ENCODE measurements around the gene CITED2.

The CITED2 gene

DNA sequence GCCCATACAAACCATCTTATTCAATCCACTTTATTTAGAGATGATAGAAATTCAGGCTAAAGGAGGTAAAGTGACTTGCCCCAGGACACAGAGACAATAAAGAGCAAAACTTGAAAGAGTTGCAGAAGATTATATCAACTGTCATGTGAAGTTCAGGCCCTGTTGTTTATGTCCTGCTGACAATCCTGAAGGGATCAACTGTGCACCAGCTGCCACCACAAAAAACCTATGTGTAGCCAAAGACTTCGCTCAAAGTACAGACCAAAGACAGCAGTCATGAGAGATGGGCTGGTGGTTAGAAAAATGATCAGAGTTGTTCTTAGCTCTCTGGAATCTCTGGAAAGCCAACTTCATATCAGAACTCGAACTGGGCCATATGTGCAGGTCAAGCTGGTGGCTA, 16.0 kb upstream of the CITED2 start:
- H3K36me3 Mint-ChIP-seq (ENCODE audit: low read depth), result no peaks in the 10 kb centered on the region
- H3K27ac Mint-ChIP-seq, result no peak overlapping the region
- TF ChIP-seq, protein P1, sequence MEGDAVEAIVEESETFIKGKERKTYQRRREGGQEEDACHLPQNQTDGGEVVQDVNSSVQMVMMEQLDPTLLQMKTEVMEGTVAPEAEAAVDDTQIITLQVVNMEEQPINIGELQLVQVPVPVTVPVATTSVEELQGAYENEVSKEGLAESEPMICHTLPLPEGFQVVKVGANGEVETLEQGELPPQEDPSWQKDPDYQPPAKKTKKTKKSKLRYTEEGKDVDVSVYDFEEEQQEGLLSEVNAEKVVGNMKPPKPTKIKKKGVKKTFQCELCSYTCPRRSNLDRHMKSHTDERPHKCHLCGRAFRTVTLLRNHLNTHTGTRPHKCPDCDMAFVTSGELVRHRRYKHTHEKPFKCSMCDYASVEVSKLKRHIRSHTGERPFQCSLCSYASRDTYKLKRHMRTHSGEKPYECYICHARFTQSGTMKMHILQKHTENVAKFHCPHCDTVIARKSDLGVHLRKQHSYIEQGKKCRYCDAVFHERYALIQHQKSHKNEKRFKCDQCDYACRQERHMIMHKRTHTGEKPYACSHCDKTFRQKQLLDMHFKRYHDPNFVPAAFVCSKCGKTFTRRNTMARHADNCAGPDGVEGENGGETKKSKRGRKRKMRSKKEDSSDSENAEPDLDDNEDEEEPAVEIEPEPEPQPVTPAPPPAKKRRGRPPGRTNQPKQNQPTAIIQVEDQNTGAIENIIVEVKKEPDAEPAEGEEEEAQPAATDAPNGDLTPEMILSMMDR (IDR thresholded peaks at IDR 0.05; ENCODE audit: unreplicated experiment in 3 of 3), result no peak
- no peaks in the 10 kb centered on the region for H3K9me3 Mint-ChIP-seq
- no peak overlapping the region for H3K4me3 Mint-ChIP-seq
- H3K4me1 Mint-ChIP-seq, result peaks cover 17% of the 10 kb centered on the region
- peaks cover 9% of the 10 kb centered on the region for H3K27me3 Mint-ChIP-seq (ENCODE audit: low read depth)

DNA sequence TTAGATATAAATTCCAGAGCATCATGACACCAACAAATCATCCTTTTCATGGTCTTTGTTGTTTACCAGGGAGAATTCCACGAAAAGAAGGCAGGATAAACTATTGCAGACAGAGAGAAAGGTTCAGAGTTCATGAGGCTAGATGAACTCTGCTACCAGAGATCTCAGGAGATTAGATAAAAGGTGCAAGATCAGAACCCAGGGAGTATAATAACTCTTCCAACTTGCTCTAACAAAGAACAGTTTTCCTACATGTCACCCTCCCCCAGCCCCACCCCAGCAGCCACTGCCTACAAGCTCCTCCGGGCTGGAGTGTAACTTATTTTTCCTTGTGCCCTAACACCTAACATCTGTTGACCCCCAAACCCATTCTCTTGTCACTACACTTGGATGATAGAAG, 13.9 kb upstream of the CITED2 start:
- no peaks in the 10 kb centered on the region for H3K36me3 Mint-ChIP-seq (ENCODE audit: low read depth)
- peaks cover 5% of the 10 kb centered on the region for H3K27me3 Mint-ChIP-seq (ENCODE audit: low read depth)
- H3K4me1 Mint-ChIP-seq, result peaks cover 8% of the 10 kb centered on the region
- TF ChIP-seq, protein P1 (IDR thresholded peaks at IDR 0.05; ENCODE audit: unreplicated experiment in 3 of 3), result no peak
- no peak overlapping the region for H3K27ac Mint-ChIP-seq
- no peak overlapping the region for H3K4me3 Mint-ChIP-seq
- no peaks in the 10 kb centered on the region for H3K9me3 Mint-ChIP-seq

DNA sequence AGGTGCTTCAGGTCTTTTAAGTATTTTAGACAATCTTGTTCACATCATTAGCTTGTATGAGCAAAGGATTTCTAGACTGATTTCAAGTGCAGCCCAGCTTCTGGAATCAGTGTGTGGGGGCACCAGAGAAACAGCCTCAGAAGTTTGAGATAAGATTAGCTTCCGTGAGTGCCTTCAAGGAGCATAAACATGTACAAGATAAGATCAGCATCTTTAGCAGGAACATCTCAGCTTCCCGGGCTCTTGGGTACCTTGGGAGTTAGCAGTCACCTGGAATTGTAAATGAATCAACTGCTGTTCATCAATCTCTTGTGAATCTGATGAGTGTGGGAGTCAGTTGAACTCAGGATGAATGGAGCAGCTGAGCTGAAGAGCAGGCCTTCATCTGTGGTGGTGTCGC, 12.0 kb upstream of the CITED2 start:
- Mint-ChIP-seq H3K4me3 (no peak overlapping the region), H3K4me1 (peaks cover 14% of the 10 kb centered on the region), H3K27me3 (ENCODE audit: low read depth) (no peaks in the 10 kb centered on the region), H3K27ac (no peak overlapping the region), H3K36me3 (ENCODE audit: low read depth) (peaks cover 4% of the 10 kb centered on the region), H3K9me3 (peaks cover 5% of the 10 kb centered on the region)
- TF ChIP-seq, protein P1 (IDR thresholded peaks at IDR 0.05; ENCODE audit: unreplicated experiment in 3 of 3), result no peak

DNA sequence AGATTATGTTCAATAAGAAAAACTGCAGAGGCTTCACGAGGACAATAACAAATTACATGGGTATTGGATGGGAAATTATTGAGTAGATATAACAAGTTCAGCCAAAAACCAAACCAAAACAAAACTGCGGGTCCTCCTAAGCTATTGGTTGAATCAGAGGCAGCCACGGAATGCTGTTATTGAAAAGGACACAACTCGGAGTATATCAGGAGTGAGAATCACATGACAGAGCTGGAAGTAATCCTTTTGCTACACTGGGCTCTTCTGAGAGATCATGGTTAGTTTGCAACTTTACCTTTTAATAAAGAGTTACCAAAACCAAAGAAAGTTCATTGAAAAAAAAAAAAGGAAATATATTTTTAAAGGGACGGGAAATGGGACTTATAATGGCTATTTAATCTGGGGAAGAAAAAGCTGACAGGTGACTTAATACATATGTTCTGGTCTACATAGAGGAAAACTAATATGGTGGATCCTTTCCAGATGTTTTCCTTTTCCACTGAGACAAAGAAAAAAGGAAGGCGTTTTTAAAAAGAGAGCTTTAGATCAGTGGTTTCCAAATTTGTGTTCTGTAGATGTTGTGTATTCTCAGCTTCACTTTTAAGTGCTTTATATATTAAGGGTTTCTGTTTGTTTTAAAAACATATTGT, 6.9 kb upstream of the CITED2 start:
- Mint-ChIP-seq H3K36me3 (ENCODE audit: low read depth) (peaks cover 9% of the 10 kb centered on the region), H3K27ac (peak overlapping the region; percentile 36 to 67 (median 41)), H3K9me3 (peaks cover 5% of the 10 kb centered on the region), H3K4me1 (peaks cover 20% of the 10 kb centered on the region), H3K27me3 (ENCODE audit: low read depth) (no peaks in the 10 kb centered on the region), H3K4me3 (no peak overlapping the region)
- TF ChIP-seq, protein P1 (IDR thresholded peaks at IDR 0.05; ENCODE audit: unreplicated experiment in 3 of 3), result no peak

DNA sequence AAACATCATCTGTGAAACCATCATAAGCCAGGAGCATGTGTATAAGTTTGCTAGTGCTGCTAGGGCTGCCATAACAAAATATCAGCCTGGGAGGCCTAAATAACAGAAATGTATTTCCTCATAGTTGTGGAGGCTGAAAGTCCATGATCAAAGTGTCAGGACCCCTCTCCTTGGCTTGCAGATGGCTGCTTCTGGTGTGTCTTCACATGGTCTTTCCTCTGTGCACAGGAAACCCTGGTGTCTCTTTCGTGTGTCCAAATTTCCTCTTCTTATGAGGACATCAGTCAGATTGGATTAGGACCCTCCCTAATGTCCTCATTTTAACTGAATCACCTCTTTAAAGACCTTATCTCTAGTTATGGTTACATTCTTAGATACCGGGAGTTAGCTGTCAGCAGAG, 6.2 kb upstream of the CITED2 start:
- no peaks in the 10 kb centered on the region for H3K27me3 Mint-ChIP-seq (ENCODE audit: low read depth)
- TF ChIP-seq, protein P1 (IDR thresholded peaks at IDR 0.05; ENCODE audit: unreplicated experiment in 3 of 3), result no peak
- peaks cover 9% of the 10 kb centered on the region for H3K36me3 Mint-ChIP-seq (ENCODE audit: low read depth)
- H3K27ac Mint-ChIP-seq, result peak overlapping the region in 1 of 3 experiments; percentile 36
- H3K4me1 Mint-ChIP-seq, result peaks cover 27% of the 10 kb centered on the region
- peaks cover 5% of the 10 kb centered on the region for H3K9me3 Mint-ChIP-seq
- H3K4me3 Mint-ChIP-seq, result no peak overlapping the region

DNA sequence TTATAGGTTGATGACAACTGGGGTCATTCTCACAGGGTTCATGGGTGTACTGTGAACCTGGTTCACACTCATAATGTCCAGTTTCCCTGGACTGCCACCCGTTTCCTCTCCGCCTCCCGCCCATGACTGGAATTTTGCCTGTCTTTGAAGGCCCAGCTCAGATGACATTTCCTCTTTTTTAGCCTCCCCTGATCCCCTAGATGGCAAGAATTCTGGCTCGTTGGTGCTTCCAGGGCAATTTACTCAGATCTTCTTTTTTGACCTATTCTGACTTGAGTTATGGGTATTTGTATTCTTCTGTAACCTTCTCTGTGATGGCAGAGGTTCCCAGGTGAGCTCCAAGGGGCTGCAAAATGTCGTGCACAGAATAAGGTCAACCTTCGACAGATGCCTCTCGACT, 5.7 kb upstream of the CITED2 start:
- H3K36me3 Mint-ChIP-seq (ENCODE audit: low read depth), result peaks cover 9% of the 10 kb centered on the region
- TF ChIP-seq, protein P1 (IDR thresholded peaks at IDR 0.05; ENCODE audit: unreplicated experiment in 3 of 3), result no peak
- peaks cover 27% of the 10 kb centered on the region for H3K4me1 Mint-ChIP-seq
- no peak overlapping the region for H3K4me3 Mint-ChIP-seq
- H3K9me3 Mint-ChIP-seq, result peaks cover 5% of the 10 kb centered on the region
- H3K27ac Mint-ChIP-seq, result no peak overlapping the region
- H3K27me3 Mint-ChIP-seq (ENCODE audit: low read depth), result no peaks in the 10 kb centered on the region

Data from nephron (organoid).